HG03039 (cell line): ENCODE results near the gene TPRG1L.
"Not testable (repeated sequence)": the region's sequence is repeated elsewhere in the genome, so short reads cannot be mapped to it uniquely, and the experiment has no call there.

Experiments
- ATAC-seq: cut with Tn5 transposase; IDR thresholded peaks from one replicate; pipeline ENCODE4 v1.9.1; 2021; ENCODE audit warnings: mild to moderate bottlenecking, moderate library complexity; ENCODE audit not compliant: unreplicated experiment

The TPRG1L gene

GRCh38 chr1:3624200-3625136, at the start of gene TPRG1L:
TPRG1L (plus strand) TSS chr1:3625015; CDS start chr1:3625073, 58 bp downstream.
- ATAC-seq = peak; percentile 93

- ATAC-seq = not testable (repeated sequence)
These were observed 49.3 kb upstream of the TPRG1L start for GRCh38 chr1:3575515-3575914.

GRCh38 chr1:3575993-3576392, 48.8 kb upstream of the TPRG1L start:
- no peak for ATAC-seq

- no peak for ATAC-seq
These were observed 47.5 kb upstream of the TPRG1L start for GRCh38 chr1:3577300-3577699.

- ATAC-seq = no peak
These were observed 46.9 kb upstream of the TPRG1L start for GRCh38 chr1:3577711-3578432.

GRCh38 chr1:3578433-3578805, 46.4 kb upstream of the TPRG1L start:
- no peak for ATAC-seq

GRCh38 chr1:3578906-3579305, 45.9 kb upstream of the TPRG1L start:
- no peak for ATAC-seq

- no peak for ATAC-seq
These were observed 45.2 kb upstream of the TPRG1L start for GRCh38 chr1:3579626-3580025.

GRCh38 chr1:3580231-3580630, 44.6 kb upstream of the TPRG1L start:
- no peak for ATAC-seq

- no peak for ATAC-seq
These were observed 43.3 kb upstream of the TPRG1L start for GRCh38 chr1:3581296-3582036.

GRCh38 chr1:3583751-3584150, 41.1 kb upstream of the TPRG1L start:
- ATAC-seq = not testable (repeated sequence)

GRCh38 chr1:3584915-3585314, 39.9 kb upstream of the TPRG1L start:
- ATAC-seq = no peak

- not testable (repeated sequence) for ATAC-seq
These were observed 39.4 kb upstream of the TPRG1L start for GRCh38 chr1:3585353-3585868.

GRCh38 chr1:3585940-3586568, 38.8 kb upstream of the TPRG1L start:
- ATAC-seq = no peak

- no peak for ATAC-seq
These were observed 37.6 kb upstream of the TPRG1L start for GRCh38 chr1:3586986-3587759.

- no peak for ATAC-seq
These were observed 36.4 kb upstream of the TPRG1L start for GRCh38 chr1:3588395-3588794.

GRCh38 chr1:3590139-3590763, 34.6 kb upstream of the TPRG1L start:
- no peak for ATAC-seq

- no peak for ATAC-seq
These were observed 33.6 kb upstream of the TPRG1L start for GRCh38 chr1:3590951-3591865.
